Activated T-helper 1 cell treated with Interleukin-2 at 50 U/mL for 16 hours (primary cell): ENCODE measurements around the gene BACE2.

ENCODE experiments used
- DNase-seq: peaks from one replicate; pipeline ENCODE4 v3.0.0-alpha.2; 2020; ENCODE audit warnings: low read depth

Gene BACE2

GRCh38 chr21:41148798-41149197 is 19.2 kb upstream of the BACE2 start:
- no peak for DNase-seq

- DNase-seq = no peak
Observed at GRCh38 chr21:41149199-41149598, 18.8 kb upstream of the BACE2 start.

GRCh38 chr21:41152147-41152546 is 15.8 kb upstream of the BACE2 start:
- no peak for DNase-seq

- DNase-seq = no peak
Observed at GRCh38 chr21:41153443-41153842, 14.5 kb upstream of the BACE2 start.

GRCh38 chr21:41156142-41156541 is 11.8 kb upstream of the BACE2 start:
- DNase-seq = no peak

GRCh38 chr21:41158026-41158425 is 9.9 kb upstream of the BACE2 start:
- no peak for DNase-seq

GRCh38 chr21:41160036-41160435 is 7.9 kb upstream of the BACE2 start:
- no peak for DNase-seq

- DNase-seq = no peak
Observed at GRCh38 chr21:41161428-41161827, 6.5 kb upstream of the BACE2 start.

GRCh38 chr21:41162096-41162495 is 5.9 kb upstream of the BACE2 start:
- no peak for DNase-seq

GRCh38 chr21:41163091-41163490 is 4.9 kb upstream of the BACE2 start:
- no peak for DNase-seq

- DNase-seq = no peak
Observed at GRCh38 chr21:41164052-41164451, 3.9 kb upstream of the BACE2 start.

GRCh38 chr21:41164981-41165655 is 2.8 kb upstream of the BACE2 start:
- DNase-seq = no peak

GRCh38 chr21:41166884-41167283 is 1.1 kb upstream of the BACE2 start:
- DNase-seq = no peak

GRCh38 chr21:41168391-41169257 is 664 bp downstream of the BACE2 start:
- no peak for DNase-seq

- DNase-seq = no peak
Observed at GRCh38 chr21:41169258-41169576, 1.3 kb downstream of the BACE2 start.

GRCh38 chr21:41169701-41170100 is 1.7 kb downstream of the BACE2 start:
- no peak for DNase-seq

GRCh38 chr21:41170442-41170841 is 2.5 kb downstream of the BACE2 start:
- no peak for DNase-seq

GRCh38 chr21:41170859-41171609 is 3.1 kb downstream of the BACE2 start:
- DNase-seq = no peak

- DNase-seq = no peak
Observed at GRCh38 chr21:41175080-41175479, 7.1 kb downstream of the BACE2 start.

GRCh38 chr21:41176846-41177245 is 8.9 kb downstream of the BACE2 start:
- no peak for DNase-seq

GRCh38 chr21:41180752-41181151 is 12.8 kb downstream of the BACE2 start:
- DNase-seq = no peak

- no peak for DNase-seq
Observed at GRCh38 chr21:41182547-41182946, 14.6 kb downstream of the BACE2 start.

- no peak for DNase-seq
Observed at GRCh38 chr21:41183575-41183974, 15.6 kb downstream of the BACE2 start.
